GM10248 (cell line): ENCODE results near the gene SLC2A10.

Source experiments
- CTCF ChIA-PET: fragments of 300-600 bp; sonication (Branson Sonifier 250); formaldehyde crosslinking; extraction: SDS; loops from one replicate; lab custom pipeline; 2021; ENCODE audit warnings: antibody characterized with exemption; lab: Yijun Ruan, JAX
- POLR2A ChIA-PET: fragments of 350-650 bp; sonication (Branson Sonifier 250); formaldehyde crosslinking; extraction: SDS; loops from one replicate; lab custom pipeline; 2020; ENCODE audit warnings: antibody characterized with exemption; lab: Yijun Ruan, JAX
- DNase-seq: peaks from one replicate; pipeline ENCODE4 v3.0.0; 2012; ENCODE audit errors: extremely low spot score
- TF ChIP-seq, protein P1 (sequence below): IDR thresholded peaks from 2 replicates; pipeline ENCODE4 v1.5.1; 2012; ENCODE audit warnings: mild to moderate bottlenecking, low read depth; ENCODE audit errors: extremely low read depth, missing control alignments, control extremely low read depth

The SLC2A10 gene

DNA sequence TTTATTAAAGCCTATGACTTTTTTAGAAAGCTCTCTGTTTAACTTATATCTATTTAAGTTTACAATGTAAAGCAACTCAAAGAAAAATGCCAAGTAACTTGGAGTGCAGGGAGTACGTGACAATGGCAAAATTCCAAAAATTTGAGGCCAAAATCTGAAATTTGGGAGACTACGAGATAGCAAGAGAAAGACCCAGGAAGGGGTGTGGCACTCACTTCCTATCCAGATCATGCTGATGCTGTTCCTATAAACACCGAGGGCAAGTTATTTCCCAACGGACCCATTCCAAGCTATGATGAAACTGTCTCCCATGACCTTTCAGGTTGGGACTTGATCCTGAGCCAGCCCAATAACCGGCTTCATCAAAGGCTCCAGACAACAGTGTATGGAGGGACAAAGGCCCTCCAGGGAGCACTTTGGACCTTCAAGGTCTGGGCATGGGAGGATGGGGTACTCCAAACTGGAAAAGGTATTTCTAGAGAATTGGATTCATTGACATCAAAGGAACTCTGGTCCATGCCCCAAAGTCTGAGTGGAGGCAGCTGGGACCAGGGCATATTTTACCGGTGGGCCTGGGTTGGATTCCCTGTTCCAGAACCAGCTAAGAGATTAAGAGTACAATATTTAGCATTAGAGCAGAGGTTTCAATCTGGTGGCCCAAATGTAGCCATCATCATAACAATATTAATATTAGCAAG is 42.5 kb upstream of the SLC2A10 start:
- DNase-seq = no peak
- ChIA-PET POLR2A (no interaction called here), CTCF (interaction anchor here (4.0 kb wide), 1 partner anchor 13 kb away, joined by 16 read pairs; no protein-coding TSS in a partner anchor)
- TF ChIP-seq, protein P1, sequence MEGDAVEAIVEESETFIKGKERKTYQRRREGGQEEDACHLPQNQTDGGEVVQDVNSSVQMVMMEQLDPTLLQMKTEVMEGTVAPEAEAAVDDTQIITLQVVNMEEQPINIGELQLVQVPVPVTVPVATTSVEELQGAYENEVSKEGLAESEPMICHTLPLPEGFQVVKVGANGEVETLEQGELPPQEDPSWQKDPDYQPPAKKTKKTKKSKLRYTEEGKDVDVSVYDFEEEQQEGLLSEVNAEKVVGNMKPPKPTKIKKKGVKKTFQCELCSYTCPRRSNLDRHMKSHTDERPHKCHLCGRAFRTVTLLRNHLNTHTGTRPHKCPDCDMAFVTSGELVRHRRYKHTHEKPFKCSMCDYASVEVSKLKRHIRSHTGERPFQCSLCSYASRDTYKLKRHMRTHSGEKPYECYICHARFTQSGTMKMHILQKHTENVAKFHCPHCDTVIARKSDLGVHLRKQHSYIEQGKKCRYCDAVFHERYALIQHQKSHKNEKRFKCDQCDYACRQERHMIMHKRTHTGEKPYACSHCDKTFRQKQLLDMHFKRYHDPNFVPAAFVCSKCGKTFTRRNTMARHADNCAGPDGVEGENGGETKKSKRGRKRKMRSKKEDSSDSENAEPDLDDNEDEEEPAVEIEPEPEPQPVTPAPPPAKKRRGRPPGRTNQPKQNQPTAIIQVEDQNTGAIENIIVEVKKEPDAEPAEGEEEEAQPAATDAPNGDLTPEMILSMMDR = no peak

DNA sequence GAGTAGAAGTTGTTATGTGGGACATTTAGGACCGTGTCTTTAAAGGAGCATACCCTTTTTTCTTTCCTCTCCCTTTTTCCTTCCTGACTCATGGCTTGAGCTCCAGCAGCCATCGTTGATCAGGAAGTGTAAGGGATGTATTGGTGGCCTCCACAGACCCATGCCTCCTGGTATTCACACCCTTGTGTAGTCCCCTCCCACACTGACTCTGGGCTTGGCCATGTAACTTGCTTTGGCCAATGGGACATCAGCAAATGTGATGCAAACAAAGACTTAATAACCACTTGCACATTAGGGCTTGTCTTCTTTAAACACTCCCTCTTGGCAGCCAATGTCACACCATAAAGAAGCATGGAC is 39.2 kb upstream of the SLC2A10 start:
- CTCF ChIA-PET = interaction anchor here (1.2 to 4.0 kb wide), 2 partner anchors 10 to 108 kb away, joined by 3 to 16 read pairs; no protein-coding TSS in a partner anchor
- TF ChIP-seq, protein P1 = no peak
- POLR2A ChIA-PET = no interaction called here
- DNase-seq = no peak

DNA sequence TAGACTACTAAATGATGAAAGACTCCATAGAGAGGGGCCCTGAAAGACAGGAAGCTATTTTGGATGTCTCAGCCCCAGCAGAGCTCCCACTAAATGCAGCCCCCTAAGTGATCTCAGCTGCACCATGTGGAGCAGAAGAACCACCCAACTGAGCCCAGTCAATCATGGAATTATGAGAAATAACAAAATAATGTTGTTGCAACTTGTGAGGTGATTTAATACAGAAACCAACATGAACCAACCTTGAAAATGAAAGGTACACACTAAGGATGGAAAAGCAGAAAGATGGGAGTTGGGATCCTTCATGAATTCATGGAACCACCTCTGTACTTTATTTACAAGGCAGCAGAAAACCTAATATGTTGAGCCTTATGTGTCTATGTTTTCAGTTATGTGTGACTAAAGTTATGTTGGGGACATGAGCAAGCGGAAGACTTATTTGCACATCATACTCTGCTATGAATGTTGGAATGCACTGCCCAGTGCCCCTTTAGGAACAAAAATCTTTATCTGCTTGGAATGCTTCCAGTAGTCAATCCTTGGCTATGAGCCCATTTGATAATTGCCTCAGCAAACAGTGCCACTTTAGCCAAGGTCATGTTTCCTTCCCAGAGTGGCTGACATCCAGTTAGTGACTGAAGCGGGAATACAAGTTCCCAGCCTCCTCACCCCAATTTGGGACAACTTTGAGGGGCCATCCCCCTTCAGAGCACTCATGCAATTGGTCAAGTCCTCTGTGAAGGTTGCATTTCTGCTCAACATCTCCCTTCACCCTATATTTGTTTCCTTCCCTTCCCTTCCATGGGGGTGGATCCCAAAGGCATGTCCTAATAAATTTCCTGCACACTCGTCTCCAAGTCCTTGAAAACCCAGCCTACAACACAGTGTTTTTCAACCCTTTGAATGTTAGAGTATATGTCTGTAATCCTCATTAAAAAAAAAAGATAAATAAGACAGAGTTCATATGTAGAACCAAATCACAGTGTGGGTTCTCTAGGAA is 38.6 kb upstream of the SLC2A10 start:
- POLR2A ChIA-PET = no interaction called here
- TF ChIP-seq, protein P1 = no peak
- DNase-seq = no peak
- CTCF ChIA-PET = interaction anchor here (0.9 to 4.0 kb wide), 4 partner anchors 9 to 109 kb away, joined by 3 to 16 read pairs (median 3); no protein-coding TSS in a partner anchor

DNA sequence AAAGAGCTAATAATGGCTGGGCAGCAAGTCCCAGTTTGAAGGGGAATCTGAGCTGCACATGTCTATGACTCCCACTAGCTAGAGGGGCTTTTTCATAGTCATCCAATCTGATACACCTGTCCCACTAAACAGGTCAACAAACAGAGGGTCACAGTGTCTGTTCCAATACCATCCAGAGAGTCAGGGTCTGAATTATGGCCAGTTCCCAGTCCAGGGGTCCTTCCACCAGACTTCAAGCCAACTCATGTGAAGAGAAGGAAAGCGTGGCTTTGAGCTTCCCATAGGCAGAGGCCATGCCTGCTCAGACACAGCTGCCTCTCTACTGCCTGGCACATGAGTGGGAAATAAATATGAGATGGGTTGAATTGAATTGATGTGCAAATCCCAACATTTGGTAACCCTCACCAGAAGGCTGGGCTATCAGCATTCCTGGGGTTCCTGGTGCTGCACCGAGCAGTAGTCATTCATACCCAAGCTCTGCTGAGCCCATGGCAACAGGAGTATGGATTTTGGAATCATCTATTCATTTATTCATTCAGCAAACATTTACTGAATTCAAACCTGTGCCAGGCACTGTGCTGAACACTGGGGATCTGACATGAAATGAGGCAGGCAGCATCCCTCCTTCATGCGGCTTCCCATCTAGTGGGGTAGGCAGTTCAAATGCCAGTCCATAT is 37.4 kb upstream of the SLC2A10 start:
- CTCF ChIA-PET = interaction anchor here (0.9 to 1.5 kb wide), 4 partner anchors 8 to 12 kb away, joined by 3 to 4 read pairs (median 3); no protein-coding TSS in a partner anchor
- no peak for DNase-seq
- POLR2A ChIA-PET = no interaction called here
- TF ChIP-seq, protein P1 = no peak

DNA sequence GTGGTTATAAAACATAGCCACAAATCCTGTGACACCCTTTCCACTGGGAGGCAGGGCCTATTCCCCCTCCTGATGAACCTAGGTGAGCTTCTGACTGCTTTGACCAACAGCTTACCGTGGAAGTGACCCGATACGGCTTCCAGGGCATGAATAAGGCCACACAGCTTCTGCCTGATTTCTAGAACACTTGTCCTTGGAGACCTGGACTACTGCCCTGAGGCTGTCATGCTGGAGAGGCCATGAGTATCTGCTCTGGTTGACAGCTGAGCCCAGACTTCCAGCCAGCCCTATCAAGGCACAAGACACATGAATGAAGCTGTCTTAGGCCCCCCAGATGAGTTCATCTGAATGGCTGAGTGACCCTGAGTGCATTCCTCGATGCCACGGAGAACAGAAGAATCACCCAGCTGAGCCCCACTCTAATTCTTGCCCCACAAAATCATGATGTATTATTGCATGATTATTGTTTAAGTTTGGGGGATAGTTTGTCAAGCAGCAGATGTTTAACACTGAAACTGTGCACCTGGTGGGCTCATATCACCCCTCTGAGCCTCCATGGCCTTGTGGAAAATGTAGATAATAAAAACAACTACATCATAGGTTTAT is 36.8 kb upstream of the SLC2A10 start:
- TF ChIP-seq, protein P1 = no peak
- DNase-seq = no peak
- ChIA-PET POLR2A (no interaction called here), CTCF (interaction anchor here (1.4 to 1.5 kb wide), 2 partner anchors 8 to 10 kb away, joined by 3 to 4 read pairs; no protein-coding TSS in a partner anchor)
